Heart left ventricle (tissue), 13 donors: ENCODE measurements around the gene STX8.

Experiments
- POLR2A ChIP-seq, 2 donors: fragments of 450-650 bp; IDR thresholded peaks; one replicate each; pipeline ENCODE4 v1.6.1; 2017; ENCODE audit warnings: antibody characterized with exemption in 2 of 2, mild to moderate bottlenecking in 2 of 2, moderate library complexity in 2 of 2
- TF ChIP-seq, protein P1 (sequence below), 12 donors: fragments of 200-600 bp; sonication (generic) in 4 of 12; IDR thresholded peaks; one replicate each; pipeline versions ENCODE4 v1.5.0 to v1.8.0; 2018 to 2022; ENCODE audit warnings: antibody characterized with exemption in 12 of 12, mild to moderate bottlenecking in 5 of 12
- donor health status: ischemic (EF 13 %, LVEDD 7.1; RV severe dilation, severe dysfunction).
- donor health status: DM: no; HTN: yes; CAD: no.
- donor health status: DM: no; HTN: no; CAD: no.
- donor health status: ischemic (EF 25% LVEDD 6.9; RV normal size, moderate dysfunction).
- donor health status: ischemic (EF 25% LVEDD 5.7; RV mildly dilated, moderate dysfunction).
- donor health status: ischemic (EF 35%, LVEDD 5.7; RV mildly dilated, moderate dysfunction).
- donor health status: nonischemic (EF 11% LVEDD 7.7; RV severe dilation, severe dysfunction).
- donor health status: DM: yes; HTN: yes; CAD: no.
- donor health status: PGD.
- donor health status: ischemic (EF 29% LVEDD 5.4; RV normal size, mild dysfunction).
- donor health status: nonischemic (EF 23%, LVEDD 6.1; RV moderate dilation, normal function).

DNA sequence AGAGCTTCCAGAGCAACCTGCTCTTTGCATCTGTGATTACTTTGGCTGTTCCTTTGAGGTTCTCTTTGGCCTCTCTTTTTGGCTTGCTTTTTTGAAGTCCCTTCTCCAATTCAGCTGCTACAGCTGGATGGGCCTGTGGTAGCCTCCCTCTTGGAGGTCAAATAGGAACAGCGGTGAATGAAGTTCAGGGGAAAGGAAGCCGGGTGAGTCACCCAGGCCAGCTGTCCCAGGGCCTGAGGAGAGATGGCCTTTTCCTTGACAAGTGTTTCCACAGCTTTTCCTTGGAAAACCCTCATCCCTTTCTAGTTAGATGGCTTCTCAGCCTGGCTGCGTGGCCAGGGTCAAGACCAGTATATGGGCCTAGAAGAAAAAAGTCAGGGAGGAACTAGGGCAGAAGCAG lies 103.1 kb downstream of the STX8 start:
- TF ChIP-seq, protein P1, sequence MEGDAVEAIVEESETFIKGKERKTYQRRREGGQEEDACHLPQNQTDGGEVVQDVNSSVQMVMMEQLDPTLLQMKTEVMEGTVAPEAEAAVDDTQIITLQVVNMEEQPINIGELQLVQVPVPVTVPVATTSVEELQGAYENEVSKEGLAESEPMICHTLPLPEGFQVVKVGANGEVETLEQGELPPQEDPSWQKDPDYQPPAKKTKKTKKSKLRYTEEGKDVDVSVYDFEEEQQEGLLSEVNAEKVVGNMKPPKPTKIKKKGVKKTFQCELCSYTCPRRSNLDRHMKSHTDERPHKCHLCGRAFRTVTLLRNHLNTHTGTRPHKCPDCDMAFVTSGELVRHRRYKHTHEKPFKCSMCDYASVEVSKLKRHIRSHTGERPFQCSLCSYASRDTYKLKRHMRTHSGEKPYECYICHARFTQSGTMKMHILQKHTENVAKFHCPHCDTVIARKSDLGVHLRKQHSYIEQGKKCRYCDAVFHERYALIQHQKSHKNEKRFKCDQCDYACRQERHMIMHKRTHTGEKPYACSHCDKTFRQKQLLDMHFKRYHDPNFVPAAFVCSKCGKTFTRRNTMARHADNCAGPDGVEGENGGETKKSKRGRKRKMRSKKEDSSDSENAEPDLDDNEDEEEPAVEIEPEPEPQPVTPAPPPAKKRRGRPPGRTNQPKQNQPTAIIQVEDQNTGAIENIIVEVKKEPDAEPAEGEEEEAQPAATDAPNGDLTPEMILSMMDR (IDR thresholded peaks at IDR 0.05), result no peak
- no peak for TF ChIP-seq POLR2A (IDR thresholded peaks at IDR 0.05)
